ENCODE measurements around the gene RPP38. TPM values are rescaled to one million over a fixed set of nuclear protein-coding genes. Genes with fewer than 3 reads are reported as not detected.

RPP38 gene
- total RNA-seq = 11.0 TPM

- peak; percentile 92 to 97 (median 95) for DNase-seq (ENCODE audit: low read depth in 2 of 3, low spot score in 2 of 3)
Measured at GRCh38 chr10:15097011-15097812, at the start of gene RPP38. Gene RPP38, plus strand, starts transcription at chr10:15097355. Its CDS starts 5,960 bp downstream, at chr10:15103315.

DNA sequence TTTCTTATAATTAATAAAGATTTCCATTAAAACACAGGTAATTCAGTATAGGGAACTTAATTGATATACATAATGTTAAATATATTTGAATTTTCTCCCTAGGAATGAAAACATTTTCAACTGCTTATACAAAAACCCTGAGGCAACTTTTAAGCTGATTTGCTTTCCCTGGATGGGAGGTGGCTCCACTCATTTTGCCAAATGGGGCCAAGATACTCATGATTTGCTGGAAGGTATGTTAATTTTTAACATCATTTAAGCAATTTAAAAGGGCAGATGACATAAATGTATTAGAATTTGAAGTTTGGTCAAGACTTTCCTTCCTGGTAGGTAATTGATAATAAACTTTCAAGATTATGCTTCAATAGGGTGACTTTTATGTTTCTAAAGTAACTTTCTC, 47.6 kb upstream of the RPP38 start:
- no peak for DNase-seq (ENCODE audit: low read depth in 2 of 3, low spot score in 2 of 3)

DNA sequence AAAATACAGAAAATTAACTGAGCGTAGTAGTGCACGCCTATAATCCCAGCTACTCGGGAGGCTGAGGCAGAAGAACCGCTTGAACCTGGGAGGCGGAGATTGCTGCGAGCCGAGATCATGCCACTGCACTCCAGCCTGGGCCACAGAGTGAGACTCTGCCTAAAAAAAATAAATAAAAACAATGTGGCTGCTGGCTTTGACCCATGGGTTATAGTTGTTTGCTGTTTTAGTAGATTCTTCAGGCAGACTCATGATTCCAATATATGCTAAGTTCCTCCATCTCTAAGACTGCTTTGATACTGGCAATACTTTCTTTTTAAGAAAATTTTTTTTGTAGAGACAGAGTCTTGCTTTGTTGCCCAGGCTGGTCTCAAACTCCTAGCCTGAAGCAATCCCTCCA, 45.0 kb upstream of the RPP38 start:
- DNase-seq (ENCODE audit: low read depth in 2 of 3, low spot score in 2 of 3) = no peak

- no peak for DNase-seq (ENCODE audit: low read depth in 2 of 3, low spot score in 2 of 3)
Measured at GRCh38 chr10:15053061-15053460, 44.1 kb upstream of the RPP38 start.

GRCh38 chr10:15058689-15059088, 38.5 kb upstream of the RPP38 start:
- DNase-seq (ENCODE audit: low read depth in 2 of 3, low spot score in 2 of 3) = no peak

DNA sequence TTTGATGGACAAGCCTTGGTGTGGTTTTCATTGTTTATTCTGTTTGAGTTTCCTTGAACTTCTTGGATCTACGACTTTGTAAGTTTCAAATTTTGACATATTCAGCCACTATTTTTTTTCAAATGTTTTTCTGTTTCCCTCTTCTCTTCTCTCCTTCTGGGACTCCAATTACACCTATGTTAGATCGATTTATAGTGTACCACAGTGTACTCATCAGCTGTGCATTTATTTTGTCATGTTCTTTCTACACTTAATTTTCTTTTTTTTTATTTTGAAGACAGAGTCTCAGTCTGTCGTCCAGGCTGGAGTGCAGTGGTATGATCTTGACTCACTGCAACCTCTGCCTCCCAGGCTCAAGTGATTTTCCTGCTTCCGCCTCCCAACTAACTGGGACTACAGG, 37.2 kb upstream of the RPP38 start:
- no peak for DNase-seq (ENCODE audit: low read depth in 2 of 3, low spot score in 2 of 3)

- DNase-seq (ENCODE audit: low read depth in 2 of 3, low spot score in 2 of 3) = no peak
Measured at GRCh38 chr10:15060638-15061037, 36.5 kb upstream of the RPP38 start.

GRCh38 chr10:15067154-15067553, 30.0 kb upstream of the RPP38 start:
- no peak for DNase-seq (ENCODE audit: low read depth in 2 of 3, low spot score in 2 of 3)

GRCh38 chr10:15068802-15069201, 28.4 kb upstream of the RPP38 start:
- DNase-seq (ENCODE audit: low read depth in 2 of 3, low spot score in 2 of 3) = no peak

GRCh38 chr10:15069230-15069629, 27.9 kb upstream of the RPP38 start:
- DNase-seq (ENCODE audit: low read depth in 2 of 3, low spot score in 2 of 3) = no peak

GRCh38 chr10:15072358-15072757, 24.8 kb upstream of the RPP38 start:
- no peak for DNase-seq (ENCODE audit: low read depth in 2 of 3, low spot score in 2 of 3)

- DNase-seq (ENCODE audit: low read depth in 2 of 3, low spot score in 2 of 3) = no peak
Measured at GRCh38 chr10:15075421-15075820, 21.7 kb upstream of the RPP38 start.

DNA sequence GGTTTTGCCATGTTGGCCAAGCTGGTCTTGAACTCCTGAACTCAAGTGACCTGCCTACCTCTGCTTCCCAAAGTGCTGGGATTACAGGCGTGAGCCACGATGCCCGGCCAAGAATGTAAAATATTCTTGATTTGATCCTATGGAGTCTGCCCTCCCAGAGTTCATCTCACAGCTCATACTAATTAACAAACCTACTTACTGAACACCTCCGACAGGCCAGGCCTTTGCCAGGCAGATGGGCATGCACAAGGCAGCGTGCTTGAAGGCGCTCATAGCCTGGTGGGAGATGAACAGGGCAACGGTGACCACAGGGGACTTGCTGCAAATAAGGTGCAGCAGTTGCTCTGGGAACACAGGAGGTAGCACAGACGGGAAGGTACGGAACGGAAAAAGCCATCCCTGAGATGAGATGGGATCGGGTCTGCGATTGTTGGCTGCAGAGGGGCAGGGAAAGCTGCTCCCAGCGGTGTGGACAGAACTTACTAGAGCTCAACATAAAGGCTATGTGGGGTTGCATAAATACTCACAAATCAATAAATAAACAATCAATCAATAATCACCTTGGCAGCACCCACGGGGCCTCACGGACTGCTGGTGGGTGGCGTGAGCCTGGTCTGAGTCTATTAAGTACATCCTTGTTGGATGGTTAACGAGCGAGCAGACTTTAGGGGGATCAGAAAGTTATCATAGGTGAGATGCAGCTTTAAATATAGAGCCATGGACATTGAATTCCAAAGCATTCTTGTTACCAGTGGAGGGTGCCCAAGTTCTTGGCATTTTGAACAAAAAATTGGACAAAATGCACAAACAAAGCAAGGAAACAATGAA, 13.3 kb upstream of the RPP38 start:
- no peak for DNase-seq (ENCODE audit: low read depth in 2 of 3, low spot score in 2 of 3)

- peak in 1 of 3 donors; percentile 24 for DNase-seq (ENCODE audit: low read depth in 2 of 3, low spot score in 2 of 3)
Measured at GRCh38 chr10:15084502-15084922, 12.6 kb upstream of the RPP38 start.

DNA sequence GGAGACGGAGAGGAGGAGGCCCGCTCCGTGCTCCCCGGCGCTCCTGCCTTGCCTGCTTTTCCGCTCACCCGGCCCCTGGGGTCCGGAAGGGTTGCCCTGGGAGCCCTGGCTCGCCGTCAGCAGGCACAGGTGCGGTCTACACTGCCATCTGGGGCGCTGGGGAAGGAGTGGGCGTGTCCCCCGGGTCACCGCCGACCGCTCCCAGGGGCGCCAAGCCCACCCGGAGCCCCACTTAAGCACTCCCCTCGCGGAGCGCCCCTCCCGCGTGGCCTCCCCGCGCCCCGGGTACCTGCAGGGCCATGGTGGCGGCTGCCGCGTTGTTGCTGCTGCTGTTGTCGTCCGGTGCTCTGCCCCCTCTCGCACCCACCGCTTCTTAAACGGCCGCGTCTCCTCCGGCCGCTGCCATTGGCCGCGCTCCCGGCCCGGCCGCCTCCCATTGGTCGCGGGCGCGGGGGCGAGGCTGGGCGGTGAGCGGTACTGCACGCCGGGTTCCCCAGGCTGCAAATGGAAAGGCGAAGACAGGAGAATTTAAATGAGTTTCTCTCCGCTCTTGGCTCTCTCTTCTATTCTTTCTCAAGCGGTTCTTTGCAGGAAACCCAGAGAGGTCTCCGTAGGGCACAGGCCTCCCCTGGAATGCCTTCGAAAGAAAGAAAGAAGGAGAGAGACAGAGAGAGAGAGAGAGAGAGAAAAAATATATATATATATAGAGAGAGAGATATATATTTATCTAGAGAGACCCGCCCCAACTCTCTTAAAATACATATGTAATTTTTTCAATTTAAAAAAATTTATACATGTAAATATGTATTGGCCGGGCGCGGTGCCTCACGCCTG, 8.5 kb upstream of the RPP38 start, which contains the start of gene ACBD7:
Gene ACBD7 (minus strand): TSS at position 349 of the 834 bp plus-strand sequence. CDS start 48 bp downstream, at position 301.
- DNase-seq (ENCODE audit: low read depth in 2 of 3, low spot score in 2 of 3) = peak; percentile 62 to 89 (median 80)

GRCh38 chr10:15091418-15091817, 5.7 kb upstream of the RPP38 start:
- DNase-seq (ENCODE audit: low read depth in 2 of 3, low spot score in 2 of 3) = no peak

- no peak for DNase-seq (ENCODE audit: low read depth in 2 of 3, low spot score in 2 of 3)
Measured at GRCh38 chr10:15092855-15093408, 4.2 kb upstream of the RPP38 start.

DNA sequence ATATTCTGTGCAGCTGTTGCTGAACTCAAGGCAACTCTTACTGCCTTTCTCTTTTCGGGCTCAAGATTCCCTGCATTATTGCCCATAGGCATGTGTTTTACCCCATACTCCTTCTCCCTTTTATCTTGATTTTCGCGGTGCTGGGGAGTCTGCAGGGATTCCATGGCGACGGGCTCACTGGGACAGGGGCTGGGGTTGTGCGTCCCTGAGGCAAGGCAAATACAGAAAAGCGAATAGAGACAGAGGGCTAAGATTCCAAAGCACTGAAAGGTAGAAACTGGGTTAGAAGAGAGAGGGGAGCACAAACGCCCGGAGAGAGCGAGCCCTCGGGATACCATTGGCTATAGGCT, 519 bp upstream of the RPP38 start:
- DNase-seq (ENCODE audit: low read depth in 2 of 3, low spot score in 2 of 3) = no peak

GRCh38 chr10:15099886-15100285, 2.7 kb downstream of the RPP38 start:
- no peak for DNase-seq (ENCODE audit: low read depth in 2 of 3, low spot score in 2 of 3)

- DNase-seq (ENCODE audit: low read depth in 2 of 3, low spot score in 2 of 3) = no peak
Measured at GRCh38 chr10:15103513-15103912, 6.4 kb downstream of the RPP38 start.
